Stimulated activated CD8-positive, alpha-beta memory T cell treated with anti-CD3 and anti-CD28 coated beads, Interleukin-2, amount 100 ng/mL, for 1 hour (primary cell): ENCODE results near the gene PEAK3.

ENCODE experiments used
- DNase-seq, 2 donors: peaks; one replicate each; pipeline ENCODE4 v3.0.0-alpha.2; 2020; ENCODE audit warnings: low read depth in 2 of 2

Gene PEAK3

DNA sequence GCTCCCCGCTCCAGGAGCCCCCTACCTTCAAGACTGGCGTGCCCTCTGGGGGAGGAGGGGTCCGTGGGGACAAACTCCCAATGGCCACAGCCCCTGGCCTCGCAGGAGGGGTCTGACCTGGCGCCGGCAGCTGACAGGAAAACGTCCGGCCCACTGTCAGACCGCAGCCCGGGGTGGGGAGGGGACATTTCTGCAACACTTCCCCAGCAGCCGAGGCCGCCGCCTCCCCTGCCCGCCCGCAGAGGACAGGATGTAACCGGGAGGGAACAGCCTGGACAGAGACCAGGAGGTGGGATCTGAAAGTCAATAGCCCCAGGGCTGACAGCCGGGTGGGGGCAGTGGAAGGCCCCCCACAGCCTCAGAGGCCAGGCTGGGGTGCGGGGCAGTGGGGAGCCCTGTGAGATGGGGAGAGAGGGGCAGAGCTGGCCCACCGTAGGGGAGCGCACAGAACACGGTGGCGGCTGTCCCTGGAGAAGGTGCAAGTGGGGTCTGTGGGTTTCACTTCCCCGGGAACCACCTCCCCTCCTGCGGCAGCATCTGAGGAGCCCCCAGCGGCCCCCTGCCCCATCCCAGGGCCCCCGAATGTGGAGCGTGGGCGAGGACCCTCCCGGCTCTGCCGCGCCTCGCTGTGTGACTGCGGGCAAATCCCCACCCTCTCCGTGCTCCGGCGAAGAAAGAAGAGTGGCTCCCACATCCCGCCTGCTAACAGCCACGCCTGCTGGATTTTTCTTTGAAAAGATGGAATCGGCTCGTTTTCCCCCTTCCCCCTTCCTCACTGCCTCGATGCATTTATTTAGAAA, at the start of gene PEAK3:
PEAK3 (minus strand) TSS at position 114 of the 800 bp plus-strand sequence. CDS start 1,244 bp downstream, outside the sequence.
- no peak for DNase-seq

DNA sequence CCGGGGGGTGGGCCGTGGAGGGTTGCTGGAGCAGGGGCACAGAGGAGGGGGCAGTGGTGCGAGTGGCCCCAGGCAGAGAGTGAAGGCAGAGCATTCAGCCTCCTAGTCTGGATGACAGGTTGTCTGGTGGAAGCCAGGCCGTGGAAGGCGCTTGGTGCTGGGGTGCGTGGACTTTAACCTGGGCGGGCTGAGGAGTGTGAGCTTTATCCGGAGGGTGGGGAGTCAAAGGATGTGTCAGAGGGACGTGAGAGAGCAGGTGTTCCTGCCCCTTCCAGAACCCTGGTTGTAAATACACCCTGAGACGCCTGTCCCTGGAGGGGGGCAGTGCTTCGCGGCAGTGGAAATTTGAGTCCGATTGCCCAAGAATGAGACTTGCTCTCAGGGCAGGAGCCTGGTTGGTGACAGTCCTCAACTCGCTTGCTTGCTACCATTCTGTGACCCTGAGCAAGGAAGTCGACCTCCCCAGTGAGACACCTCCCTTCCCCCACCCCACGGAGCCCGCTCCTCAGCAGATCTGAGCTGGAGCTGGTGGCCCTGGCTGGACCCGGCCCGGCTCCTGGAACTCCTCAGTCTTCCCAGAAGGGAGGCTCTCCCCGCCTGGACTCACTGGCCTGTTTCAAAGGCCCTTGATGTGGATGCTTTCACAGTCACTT, 48.8 kb upstream of the PEAK3 start:
- no peak for DNase-seq

GRCh38 chr19:2330255-2330631, 48.3 kb upstream of the PEAK3 start:
- no peak for DNase-seq

DNA sequence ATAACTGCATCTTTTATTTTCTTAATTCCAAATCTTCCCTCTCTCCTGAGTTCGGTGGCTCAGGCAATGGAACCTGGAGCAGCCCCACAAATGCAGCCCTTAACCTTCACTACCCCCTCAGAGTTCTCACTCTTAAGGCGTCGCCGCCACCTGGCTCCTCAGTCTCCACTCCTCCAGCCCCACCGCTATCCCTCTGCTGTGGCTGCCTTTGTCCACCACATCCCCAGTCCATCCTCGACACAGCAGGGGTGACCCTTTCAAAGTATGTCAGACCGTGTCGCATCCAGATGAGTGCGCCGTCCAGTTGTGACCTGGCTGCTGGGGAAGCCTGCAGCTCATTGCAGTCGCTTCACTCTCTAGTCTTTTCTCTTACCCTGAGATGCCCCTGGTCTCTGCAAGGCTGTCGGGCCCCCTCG, 47.5 kb upstream of the PEAK3 start:
- no peak for DNase-seq

DNA sequence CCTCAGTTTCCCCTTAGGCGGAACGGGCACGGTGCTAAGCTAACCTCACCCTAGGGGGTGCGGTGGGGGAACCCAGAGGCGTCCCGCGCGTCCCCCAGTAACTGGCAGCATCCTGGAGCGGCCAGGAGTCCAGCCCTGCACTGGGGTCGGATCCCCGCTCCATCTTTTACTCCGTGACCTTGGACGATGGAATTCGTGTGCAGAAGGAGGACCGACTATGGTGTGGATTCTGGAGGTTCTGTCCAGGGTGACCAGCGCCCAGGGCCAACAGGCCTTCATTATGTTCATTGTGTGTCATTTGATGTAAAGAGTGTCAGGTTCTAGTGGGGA, 47.1 kb upstream of the PEAK3 start:
- no peak for DNase-seq

DNA sequence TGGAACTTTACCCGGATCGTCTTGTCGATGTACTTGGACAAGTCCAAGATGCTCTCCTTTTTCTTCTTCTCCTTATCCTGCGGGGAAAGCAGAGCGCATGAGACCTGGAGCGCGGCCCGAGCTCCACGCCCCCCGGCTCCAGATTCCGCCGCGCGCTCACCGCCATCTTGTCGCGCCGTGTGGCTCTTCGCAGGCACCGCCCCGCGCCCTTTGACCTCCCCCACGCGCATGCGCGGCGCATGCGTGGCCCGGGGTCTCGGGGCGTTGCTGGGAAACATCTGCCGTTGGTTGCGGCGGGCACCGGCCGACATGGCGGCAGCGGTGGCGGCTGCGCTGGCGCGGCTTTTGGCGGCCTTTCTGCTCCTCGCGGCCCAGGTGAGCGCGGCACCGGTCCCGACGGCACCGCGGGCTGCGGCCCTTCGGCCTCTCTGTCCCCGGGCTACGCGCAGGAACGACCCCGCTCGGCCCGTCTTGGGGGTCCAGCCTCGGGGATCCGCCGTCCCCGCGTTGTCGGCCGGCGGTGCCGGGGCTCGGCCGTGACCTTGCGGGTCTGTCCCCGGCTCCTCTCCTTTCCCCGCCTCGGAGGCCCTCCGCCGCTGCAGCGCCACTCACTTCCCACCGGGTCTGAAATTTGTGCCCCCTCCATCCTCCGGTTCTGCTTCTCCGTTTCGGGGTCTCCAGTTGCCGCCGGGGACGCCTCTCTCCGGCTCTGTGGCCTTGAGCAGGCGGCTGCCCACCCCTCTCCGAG, 46.6 kb upstream of the PEAK3 start, which contains the start of the genes LSM7 and SPPL2B:
LSM7 (minus strand) TSS at position 186 of the 748 bp plus-strand sequence; CDS start at position 166, 20 bp downstream.
SPPL2B (plus strand) TSS at position 284 of the 748 bp plus-strand sequence; CDS start at position 310, 26 bp downstream.
- DNase-seq: peak; percentile 87

DNA sequence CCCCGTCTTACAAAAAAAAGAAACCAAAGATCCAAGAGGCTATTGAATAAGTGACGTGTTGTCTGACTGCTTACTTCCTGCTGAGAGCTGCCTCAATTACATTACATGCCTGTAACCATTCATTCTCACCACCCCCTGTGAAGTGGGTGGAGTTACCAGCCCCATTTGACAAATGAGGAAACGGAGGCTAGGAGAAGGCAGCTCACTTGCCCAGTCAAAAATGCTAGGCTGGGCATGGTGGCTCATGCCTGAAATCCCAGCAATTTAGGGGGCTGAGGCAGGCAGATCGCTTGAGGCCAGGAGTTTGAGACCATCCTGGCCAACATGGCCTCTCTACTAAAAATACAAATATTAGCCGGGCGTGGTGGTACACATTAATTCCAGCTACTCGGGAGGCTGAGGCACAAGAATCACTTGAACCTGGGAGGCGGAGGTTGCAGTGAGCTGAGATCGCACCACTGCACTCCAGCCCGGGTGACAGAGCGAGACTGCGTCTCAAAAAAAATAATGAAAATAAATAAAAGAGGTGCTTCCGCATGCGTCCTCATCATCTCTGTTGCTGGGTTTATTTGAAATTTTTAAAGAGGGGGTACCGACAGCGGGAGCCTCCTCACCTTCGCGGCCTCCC, 45.9 kb upstream of the PEAK3 start:
- peak in 1 of 2 donors; percentile 16 for DNase-seq

DNA sequence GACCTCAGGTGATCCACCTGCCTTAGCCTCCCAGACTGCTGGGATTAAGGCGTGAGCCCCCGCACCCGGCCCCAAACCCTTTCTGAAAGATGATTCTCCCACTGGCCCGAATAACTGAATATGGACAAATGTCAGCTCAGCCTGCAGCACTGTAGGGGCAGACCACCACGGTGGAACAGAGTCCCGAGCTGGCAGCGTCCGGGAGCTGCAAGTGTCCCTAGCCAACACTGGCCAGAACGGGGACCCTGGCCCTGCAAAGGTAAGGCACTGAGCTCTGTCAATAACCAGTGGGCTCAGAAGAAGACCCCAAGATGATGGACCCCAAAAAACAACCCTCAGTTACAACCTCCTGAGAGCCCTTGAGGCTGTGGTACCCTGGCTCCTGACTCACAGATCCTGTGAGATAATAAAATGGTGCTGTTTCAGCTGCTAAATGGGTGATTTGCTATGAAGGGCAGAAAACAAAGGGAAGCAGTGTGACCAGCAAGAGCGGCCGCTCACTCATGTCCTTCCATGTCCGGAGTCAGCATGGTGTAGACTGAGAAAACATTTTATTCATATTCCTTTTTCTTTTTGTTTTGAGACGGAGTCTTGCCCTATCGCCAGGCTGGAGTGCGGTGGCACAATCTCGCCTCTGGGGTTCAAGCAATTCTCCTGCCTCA, 44.9 kb upstream of the PEAK3 start:
- no peak for DNase-seq

DNA sequence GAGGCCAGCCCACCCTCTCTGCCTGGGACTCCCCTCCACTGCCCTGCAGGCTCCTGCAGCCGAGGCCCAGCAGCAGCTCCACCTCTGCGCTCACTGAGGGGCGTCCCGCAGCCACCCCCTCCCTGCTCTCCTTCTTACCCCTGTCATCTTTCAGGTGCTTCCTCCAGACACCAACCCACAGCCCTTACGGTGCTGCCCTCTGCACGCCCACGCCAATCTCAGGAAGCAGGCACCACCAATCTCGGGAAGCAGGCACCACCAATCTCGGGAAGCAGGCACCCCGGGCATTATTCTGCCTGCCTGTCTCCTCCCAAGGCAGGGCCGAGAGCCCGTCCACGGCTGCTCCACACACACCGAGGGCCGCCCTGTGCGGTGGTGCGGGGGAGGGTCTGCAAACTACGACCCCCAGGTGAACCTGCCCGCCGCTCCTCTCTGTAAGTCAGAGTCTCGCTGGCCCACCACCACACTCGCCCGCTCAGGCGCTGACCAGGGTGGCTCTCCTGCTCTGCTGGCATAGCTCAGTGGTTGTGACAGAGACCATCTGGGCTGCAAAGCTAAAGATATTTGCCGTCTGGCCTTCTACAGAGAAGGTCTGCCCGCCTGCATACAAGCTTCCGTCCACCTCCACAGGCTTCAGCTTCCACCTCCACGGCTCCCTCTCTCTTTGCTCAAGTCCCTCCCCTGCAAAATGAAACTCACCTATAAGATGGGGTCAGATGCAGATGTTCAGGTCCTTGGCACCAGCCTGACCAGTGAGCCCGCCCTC, 43.5 kb upstream of the PEAK3 start:
- DNase-seq: no peak

- no peak for DNase-seq
Observed at GRCh38 chr19:2324220-2324948, 42.4 kb upstream of the PEAK3 start.

GRCh38 chr19:2323707-2324106, 41.7 kb upstream of the PEAK3 start:
- DNase-seq: no peak

- DNase-seq: no peak
Observed at GRCh38 chr19:2321565-2322283, 39.7 kb upstream of the PEAK3 start.

DNA sequence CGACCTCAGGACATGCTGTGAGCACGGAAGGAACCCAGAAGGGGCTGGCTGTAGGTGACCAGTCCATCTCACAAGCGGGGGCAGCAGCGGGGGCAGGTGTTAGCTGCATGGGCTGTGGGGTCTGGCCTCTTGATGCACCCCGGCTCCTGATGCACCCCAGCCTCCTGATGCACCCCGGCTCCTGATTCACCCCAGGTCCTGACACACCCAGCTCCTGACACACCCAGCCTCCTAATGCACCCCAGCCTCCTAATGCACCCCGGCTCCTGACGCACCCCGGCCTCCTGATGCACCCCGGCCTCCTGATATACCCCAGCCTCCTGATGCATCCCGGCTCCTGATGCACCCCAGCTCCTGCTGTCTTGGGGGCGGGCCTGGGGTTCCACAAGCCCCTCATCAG, 39.0 kb upstream of the PEAK3 start:
- DNase-seq: no peak

GRCh38 chr19:2320049-2320448, 38.1 kb upstream of the PEAK3 start:
- no peak for DNase-seq

- no peak for DNase-seq
Observed at GRCh38 chr19:2319551-2319950, 37.6 kb upstream of the PEAK3 start.

DNA sequence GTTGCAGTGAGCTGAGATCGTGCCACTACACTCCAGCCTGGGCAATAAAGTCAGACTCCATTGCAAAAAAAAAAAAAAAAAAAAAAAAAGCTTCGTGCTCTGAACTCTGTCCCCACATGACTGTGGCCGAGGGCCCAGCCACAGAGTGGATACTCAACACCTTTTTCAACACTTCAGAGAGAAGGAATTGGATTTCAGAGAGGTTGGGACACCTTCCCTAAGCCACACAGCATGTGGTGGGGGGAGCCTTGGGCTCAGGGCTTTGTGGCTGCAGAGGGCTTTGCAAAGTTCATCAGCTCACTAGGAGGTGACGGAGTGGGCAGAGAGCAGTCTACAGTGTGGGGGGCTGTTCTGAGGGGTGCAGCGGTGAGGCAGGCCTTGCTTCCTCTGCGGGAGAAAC, 36.9 kb upstream of the PEAK3 start:
- DNase-seq: no peak

DNA sequence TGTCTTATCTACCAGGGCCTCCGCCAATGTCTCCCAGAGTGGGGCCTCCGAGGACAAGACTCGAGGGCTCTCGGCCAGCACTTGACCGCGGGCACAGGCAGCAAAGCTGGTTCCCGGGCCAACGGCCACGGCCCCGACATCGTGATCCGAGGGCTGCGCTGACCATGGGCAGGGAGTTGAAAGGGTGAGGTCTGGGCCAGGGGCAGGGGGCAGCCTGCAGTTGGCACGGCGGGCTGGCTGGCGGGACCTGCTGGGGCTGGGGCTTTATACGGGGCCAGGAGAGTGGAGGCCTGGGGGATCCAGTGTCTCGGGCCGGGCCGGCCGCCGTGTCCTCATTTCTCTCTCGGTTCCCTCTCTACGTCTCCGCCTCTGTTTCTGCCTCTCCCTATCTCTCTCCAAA, 35.8 kb upstream of the PEAK3 start:
- no peak for DNase-seq

DNA sequence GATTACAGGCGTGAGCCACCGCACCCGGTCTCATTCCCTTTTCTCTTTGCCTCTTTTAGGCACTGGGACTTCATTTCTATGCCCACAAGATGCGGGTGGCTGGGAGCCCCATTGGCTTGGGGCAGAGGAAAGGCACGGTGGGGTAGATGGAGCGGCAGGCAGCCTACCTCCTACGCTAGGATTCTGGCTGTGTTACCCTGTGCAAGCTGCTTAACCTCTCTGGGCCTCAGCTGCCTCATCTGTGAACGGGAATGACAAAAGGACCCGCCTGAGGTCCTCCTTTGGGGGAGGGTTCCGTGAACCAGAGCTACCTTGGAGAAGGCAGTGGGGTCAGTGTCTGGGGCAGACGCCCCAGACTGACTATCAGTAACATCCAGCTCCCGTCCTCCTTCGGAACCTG, 35.3 kb upstream of the PEAK3 start:
- DNase-seq: no peak

DNA sequence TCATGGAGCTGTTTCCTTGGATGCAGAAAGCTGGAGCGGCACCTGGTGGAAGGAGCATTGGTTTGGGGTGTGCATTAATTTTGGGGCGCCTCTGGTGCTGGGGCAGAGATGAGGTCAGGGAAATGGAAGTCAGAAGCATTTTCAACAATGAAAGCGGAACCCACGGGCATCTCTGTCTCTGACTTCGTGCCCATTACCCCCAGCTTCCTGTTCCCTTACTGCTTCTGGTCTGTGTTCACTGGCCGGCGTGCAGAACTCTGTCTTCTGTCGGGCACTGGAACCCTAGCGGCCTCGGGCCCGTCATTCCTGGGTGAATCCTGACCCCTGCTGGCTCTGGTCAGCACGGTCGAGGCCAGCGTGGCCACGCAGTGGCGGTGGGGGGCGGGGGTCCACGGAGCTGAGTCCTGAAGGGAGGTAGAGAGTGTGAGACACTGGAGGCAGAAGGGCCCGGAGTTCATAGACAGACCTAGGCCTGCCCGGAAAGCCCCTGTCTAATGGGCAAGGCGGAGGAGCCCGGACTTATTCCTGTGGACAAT, 33.9 kb upstream of the PEAK3 start:
- DNase-seq: no peak
